ENCODE data around the gene GABBR2.
"Not testable (repeated sequence)": the region's sequence is repeated elsewhere in the genome, so short reads cannot be mapped to it uniquely, and the experiment has no call there.

Gene GABBR2

DNA sequence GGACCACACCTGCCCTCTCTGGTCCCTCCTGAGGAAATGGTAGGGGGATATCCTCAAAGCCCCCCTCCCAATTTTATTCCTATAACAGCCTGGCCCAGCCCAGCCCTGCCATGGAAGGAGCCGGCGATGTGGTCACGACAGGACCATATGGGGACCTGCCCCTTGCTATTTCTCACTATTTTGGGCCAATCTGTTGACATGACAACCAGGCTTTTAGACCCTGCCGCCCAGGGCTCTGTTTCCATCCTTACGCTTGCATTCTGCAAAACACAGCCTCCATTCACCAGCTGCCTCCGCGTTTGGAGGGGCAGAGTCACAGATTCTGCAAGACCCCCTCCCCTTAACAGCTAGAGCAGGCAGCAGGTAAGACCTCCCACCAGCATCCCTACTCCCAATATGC, 112.2 kb downstream of the GABBR2 start:
- no peak for DNase-seq (ENCODE audit: low spot score)

DNA sequence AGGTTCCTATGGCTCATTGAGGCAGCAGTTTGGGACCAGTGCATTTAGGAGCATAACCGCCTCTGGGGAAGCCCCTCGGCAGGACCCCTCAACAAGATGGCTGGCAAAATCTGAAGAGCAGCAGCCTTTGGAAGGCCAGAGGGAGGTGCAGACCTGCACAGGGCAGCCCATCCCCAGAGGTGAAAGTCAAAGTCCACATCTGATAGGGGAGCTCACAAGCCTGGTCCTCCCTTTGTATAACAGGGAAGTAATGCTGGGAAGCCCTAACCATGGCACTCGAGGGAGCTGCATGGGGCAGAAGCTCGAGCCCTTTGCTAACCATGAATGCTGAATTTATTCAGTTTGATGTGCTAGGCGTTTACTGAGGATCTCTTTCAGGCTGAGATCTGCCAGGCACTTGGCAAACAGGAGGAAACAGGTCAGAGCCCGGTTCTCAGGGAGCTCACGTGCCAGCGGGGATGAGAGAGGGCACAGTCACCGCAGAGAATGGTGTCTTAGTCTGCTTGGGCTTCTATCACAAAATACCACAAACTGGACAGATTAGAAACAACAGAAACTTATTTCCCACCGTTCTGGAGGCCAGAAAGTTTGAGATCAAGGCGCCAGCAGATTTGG, 114.1 kb downstream of the GABBR2 start:
- no peak for DNase-seq (ENCODE audit: low spot score)

DNA sequence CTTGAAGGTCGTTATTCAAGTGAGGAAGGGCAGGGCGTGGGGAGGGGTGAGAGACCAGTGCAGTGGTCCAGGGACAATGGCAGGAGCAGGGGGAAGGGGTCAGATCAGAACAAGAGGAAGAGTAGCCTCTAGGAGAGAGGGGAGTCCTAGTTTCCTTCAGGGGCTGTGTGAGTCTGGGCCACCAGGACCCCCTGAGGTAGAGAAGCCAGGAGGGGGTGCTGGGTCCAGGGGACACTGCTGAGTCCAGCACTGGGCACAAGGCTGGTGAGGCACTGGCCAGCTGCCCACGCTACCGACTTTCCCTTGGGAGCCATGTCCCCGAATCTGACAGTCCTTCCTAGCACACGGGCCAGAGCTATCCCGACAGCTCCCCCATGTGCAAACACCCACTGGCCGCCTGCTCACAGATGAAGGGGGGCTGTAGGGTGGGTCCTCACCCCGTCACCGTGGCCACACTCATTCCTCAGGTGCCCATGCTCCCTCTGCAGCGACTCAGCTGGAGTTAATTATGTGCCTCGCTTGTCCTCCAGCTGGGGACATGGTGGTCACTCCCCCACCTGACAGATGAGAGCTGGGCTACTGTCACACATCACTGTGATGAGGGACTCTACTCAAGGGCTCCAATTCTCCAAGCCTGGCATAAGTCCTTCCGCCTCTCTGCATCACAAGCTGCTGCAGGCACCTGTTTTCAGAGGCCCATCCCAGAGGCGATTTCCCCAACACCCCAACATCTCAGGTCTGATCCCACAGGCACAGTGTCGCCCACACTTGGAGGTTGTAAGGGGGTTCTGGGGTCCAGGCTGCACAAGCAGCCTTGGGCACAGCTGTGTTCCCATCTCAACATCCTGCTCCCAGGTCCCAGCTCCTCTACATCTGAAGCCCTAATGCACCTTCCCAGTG, 115.1 kb downstream of the GABBR2 start:
- no peak for DNase-seq (ENCODE audit: low spot score)

DNA sequence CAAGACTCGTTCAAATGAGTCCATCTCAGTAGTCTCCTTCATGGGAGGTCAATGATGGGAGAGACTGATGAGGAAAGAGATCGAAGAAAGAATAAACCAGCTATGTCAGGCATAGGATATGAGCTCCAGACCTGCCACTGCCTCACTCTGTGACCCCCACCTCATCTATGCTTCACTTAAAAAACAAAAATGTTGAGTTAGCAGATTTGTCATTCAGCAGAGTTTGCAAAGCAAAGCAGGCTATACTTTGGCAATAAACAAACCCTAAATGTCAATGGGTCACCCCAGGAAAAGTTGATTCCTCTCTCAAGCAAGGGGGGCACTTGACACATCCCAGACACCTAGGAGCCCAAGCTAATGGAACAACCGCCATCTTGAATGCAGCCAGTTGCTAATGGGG, 117.0 kb downstream of the GABBR2 start:
- DNase-seq (ENCODE audit: low spot score), result no peak

DNA sequence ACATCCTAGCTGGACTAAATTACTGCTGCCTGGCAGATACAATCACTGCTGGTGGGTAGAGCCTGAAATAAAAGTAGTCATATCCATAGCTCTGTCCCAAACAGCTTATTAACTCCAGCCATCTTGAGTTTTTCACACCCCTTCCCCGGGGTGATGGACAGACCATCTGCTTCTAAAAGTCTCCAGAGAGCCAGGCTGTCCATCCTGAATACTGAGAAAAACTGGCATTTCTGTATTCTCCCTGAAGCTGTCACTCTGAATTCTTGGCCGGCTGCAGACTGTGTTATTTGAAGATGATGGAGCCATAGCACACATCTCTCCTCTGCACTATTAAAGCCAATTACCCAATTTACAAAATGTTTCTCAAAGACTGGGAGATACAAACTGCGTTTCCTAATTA, 118.6 kb downstream of the GABBR2 start:
- no peak for DNase-seq (ENCODE audit: low spot score)

DNA sequence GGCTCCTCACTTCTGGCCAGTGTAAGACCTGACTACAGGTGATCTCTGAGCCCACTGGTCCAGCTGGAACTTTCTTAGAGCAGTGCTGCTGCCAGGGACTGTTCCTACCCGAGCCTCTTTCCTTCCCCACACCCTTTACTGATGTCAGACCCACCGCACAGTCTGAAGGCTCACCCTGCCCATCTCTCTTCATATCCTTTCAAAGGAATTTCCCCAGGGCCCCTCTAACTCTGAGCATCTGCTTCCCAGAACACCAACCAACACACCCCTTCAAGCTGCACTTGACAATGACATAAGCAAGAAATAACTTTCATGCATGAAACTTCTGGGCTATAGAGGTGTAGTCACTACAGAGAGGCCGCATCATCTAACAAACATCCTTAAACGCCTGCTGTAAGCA, 119.6 kb downstream of the GABBR2 start:
- no peak for DNase-seq (ENCODE audit: low spot score)

DNA sequence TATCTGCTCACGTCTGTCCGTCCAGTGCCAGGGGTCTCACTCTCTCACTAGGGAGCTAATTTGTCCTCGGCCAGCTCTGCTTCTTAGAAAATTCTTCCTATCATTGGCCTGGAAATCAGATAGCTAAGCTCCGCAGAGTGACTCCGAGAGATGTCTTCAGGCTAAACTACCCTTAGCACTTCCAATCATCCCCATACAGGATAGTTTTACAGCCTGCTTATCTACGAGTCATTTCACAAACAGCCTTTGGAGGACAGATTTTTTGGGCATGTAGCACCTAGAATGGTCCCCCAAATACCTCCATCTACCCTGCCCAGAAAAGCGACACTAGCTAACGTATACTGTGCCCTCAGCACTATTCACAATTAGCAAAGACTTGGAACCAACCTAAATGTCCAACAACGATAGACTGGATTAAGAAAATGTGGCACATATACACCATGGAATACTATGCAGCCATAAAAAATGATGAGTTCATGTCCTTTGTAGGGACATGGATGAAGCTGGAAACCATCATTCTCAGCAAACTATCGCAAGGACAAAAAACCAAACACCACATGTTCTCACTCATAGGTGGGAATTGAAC, 123.8 kb downstream of the GABBR2 start:
- DNase-seq (ENCODE audit: low spot score), result not testable (repeated sequence)

DNA sequence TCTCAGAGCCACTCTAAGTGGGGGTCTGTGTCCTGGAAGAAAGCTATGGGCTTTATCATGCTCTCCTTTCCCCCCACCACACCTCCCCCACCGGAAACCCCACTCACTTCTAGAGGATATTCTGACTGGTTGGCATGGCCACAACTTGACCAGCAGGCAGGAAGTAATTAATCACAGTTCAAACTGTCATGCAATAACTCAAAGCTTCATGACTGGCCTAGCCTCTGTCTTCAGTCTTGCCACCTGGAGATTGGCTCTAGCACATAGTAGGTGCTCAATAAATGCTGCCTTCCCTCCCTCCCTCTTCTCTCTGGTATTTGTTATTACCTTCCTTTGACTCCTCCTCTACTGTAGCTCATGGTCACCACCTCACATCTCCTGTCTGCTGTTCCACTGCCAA, 124.7 kb downstream of the GABBR2 start:
- no peak for DNase-seq (ENCODE audit: low spot score)

DNA sequence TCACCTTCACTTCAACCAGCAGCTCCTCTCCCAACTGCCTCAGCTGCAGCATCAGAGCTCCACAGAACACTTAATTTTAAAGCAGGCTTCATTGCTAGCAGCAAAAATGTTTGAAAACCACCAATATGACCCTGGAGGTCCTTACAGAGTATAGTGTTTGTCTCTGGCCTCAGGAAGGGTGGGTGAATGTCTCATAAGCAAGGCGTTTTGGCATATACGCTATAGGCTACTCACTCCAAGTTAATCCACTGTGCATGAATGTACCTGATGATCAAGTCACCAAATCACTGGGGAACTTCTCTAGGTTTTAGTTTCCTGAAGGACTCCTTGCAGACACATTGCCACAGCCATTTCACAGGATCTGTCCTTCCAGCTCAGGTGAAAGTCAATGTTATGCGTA, 125.3 kb downstream of the GABBR2 start:
- no peak for DNase-seq (ENCODE audit: low spot score)

DNA sequence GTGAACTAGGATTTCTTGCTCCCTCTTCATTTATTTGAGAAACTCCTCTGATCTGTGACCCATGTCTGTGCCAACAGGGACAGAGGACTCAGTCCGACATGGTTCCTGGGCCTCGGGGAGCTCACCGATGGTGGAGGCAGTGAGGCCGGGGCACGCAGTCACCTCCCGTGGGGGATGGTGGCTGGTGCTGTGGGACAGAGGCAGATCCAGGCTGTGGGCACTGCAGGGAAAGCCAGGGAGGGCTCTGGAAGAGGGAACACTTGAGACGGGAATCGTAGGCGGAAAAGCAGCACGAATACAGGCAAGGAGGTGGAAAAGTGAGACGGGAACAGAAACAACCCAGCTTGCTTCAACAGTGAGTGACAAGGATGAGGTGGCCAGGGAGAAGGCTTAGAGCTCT, 127.8 kb downstream of the GABBR2 start:
- DNase-seq (ENCODE audit: low spot score), result no peak

DNA sequence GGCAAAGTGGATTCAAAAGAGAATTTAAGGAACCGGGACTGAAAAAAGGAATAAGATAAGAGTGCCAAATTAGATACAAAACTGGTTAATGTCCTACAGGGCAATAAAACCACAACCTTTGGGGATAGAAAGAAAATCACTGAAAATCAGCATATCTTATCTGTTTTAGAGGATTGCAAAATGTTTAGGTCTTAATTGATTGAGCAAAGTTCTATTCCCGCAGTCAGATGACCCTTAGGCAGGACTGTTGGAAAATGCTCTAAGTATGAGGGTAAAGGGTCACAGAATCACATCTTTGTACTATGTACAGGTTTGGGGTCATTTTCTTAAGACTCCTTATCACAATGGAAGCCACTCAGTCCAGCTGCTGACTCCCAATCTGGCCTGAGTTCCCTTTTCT, 129.0 kb downstream of the GABBR2 start:
- DNase-seq (ENCODE audit: low spot score), result no peak

DNA sequence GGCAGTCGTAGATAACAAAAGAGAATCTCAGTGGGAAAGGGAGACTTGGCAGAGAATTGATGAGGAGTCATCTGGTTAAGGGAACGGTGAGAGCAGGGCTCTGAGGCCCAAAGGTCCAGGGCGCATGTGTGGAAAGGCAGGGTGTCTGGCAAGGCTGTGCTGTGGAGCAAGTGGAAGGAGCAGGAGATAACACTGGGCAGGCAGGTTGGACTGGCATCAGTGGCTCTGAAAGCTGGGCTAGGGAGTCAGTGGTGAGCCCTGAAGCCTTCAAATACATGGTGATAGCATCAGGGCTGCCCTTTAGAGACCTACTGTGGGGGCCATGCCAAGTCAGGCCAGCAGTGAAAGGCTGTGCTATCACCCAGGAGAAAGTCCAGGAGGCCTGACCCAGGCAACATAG, 131.3 kb downstream of the GABBR2 start:
- no peak for DNase-seq (ENCODE audit: low spot score)

DNA sequence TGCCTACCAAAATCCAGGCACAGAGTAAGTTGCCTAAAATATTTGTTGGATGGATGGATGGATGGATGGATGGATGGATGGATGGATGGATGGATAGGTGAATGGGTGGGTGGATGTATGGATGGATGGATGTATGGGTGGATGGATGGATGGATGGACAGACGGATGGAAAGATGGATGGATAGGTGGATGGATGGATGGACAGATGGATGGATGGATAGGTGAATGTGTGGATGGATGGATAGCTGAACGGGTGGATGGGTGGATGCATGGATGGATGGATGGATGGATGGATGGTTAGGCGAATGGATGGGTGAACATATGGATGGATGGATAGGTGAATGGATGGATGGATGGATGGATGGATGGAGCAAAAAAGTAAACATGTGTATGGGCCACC, 131.9 kb downstream of the GABBR2 start:
- no peak for DNase-seq (ENCODE audit: low spot score)

DNA sequence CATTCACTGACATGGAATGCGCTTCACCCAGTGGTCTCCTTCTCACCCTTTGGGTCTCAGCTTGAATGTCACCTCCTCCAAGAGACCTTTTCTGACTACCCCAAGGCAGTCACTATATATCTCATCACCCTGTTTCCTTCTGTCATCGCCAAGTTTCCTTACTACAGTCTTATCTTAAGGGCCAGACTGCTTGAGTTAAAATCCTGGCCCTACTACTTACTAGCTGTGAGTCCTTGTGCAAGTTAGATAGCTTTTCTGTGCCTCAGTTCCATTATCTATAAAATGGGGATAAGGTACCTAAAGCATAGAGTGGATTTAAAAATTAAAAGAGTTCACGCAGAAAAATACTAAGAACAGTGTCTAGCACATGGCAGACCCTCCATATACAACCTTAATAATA, 132.4 kb downstream of the GABBR2 start:
- DNase-seq (ENCODE audit: low spot score), result no peak

DNA sequence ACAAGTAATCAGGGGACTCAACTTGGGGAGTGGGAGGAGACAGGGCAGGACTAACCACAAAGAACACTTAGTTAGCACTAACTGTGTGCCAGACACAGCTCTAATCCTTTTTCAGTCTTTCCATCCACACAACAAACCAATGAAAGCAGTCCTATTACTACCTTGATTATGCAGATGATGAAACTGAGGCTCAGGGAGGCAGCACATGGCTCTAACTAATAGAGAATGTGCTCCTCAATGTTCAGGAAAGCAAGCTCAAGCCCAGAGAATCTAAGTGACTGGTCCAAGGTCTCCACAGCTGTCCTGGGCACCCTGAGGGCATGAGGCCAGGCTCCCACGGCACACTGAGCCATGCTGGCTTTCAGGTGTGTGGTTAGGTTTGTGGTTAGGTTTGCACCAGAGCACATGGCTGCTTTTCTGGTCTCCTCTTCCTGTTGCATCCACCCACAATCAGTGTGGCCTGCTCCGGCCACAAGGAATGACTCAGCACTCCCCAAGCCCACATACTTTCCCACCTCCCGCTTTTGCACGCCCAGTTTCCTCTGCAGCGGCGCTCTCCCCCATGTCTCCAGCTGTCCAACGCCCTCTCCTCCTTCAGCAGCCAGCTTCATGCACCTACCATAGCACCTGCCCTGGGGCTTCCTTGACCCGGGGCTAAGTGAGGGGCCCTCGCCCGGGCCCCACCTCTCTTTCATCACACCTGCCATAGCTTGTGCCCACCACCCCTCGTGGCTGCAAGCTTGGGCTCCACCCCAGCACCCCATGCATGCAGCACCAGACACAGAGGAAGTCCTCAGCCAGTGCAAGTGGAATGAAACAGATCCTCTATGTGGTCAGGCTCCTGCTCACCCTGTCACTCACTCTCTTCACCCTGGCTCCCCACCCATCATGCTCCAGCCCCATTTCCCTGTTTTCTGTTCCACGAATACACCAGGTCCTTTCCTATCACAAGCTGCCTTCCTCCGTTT, 133.1 kb downstream of the GABBR2 start:
- DNase-seq (ENCODE audit: low spot score), result no peak

DNA sequence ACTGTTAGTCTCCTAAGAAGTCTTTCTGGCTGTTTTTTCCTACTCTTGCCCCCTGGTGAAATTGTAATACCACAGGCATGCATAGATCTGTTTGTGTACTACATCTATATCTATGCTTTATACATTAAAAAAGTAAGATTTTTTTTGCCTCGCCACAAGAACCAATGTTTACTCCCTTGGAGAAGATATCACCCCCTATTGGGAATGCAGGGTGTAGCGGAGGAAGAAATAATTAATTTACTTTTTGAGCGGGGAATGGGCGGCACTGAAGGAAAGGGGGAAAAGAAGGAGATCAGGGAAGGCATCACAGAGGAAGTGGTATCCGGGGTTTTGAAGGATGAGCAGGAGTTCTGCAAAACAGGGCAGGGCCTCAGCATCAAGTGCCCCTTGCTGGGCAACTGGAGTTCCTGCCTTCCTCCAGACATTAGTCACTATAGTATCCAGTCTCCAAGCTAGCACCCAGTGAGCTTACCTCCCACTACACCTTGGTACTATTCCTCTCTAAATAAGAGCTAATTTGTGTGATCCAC, 134.9 kb downstream of the GABBR2 start:
- DNase-seq (ENCODE audit: low spot score), result no peak

DNA sequence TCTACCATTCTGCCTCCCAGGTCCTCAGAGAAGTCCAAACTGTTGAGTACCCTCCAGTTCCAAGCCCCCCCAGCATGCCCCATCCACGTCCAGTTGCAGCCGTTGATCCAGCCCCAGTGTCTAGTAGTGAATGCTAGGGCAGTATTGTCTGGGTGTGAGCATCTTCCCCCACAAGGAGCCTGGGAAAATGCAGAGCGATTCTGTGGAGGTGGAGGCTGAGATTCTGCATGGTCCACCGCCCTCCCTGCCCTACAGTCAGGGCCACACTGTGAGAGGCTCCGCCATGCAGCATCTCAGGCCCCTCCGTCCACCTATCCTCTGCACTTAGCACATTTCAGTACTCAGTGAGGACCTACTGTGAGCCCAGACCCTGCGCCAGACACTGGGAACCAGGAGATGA, 135.9 kb downstream of the GABBR2 start:
- no peak for DNase-seq (ENCODE audit: low spot score)

DNA sequence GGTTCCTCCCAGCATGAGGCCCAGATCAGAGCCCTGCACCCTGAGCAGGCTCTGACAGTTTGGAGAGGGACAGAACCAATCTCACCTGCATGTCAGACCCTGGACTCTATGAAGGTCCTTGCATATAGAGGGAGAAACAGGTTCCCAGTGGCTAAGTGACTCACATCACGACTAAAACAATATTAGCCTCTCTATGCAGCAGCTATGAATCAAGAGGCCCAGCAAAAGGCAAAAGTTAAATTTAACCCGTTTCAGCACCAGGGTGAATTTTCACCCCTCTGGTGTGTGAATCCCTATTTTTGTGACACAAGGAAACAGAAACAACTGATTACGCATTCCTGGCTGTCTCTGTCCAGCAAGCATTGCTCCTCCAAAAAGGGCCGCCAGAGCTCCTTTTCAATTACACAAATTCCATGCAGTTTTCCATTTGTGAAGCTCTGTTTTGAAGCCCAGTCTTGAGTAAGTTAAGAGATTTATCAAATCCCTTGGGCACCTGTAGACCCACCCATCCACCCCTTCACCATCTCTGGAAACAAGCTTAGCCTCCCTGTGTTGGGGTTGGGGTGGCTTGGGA, 136.6 kb downstream of the GABBR2 start:
- no peak for DNase-seq (ENCODE audit: low spot score)

DNA sequence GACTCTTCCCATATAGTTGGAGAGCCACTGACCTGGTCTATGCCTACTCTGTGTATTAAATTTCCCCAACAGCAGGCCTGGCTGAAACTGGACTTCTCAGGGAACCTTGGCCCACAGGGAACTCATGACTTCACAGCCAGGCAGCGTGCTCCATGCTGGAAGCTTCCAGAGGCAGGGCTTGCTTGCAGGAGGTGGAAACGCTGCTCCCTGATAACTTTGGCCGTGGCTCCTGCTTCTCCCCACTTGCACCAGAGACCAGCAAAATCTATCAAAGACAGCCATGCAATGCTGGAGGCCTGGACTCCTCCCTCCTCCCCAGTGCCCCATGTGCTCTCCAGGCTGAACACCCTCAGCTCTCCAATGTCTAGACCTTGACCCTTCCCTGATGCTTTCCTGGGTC, 137.1 kb downstream of the GABBR2 start:
- DNase-seq (ENCODE audit: low spot score), result no peak

DNA sequence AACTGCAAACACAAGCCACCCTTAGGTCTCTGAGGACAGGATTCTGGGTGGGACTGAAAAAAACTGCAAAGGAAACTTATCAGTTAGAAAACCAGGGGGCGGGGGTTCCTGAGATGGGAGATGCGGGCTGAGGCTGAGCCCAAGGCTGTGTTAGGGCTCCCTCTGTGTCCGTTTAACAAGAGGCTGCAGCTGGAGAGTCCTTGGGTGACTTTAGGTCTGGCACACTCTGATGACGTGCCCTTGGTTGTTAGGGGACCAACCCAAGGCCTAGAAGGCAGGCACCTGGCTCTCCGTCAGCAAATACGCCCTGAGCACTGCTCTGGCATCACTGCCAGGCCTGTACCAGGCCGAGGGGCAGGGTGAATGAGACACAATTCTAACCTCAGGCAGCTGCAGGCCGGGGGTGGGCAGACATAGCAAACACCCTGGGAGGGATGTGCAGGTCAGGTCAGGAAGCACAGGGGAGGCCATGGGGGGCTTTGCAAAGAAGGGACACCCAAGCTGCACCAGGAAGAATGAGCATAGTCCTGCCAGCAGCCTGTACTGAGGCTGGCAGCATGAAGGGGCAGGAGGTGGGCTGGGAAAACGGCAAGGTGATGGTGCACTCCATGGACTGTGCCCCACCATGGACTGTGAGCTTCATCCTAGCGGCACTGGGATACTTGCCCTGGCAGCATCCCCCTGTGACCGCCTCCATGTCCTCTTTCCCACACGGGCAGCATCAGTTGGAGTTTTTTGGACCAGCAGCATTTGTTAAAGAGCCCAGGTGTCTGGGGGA, 137.9 kb downstream of the GABBR2 start:
- no peak for DNase-seq (ENCODE audit: low spot score)

DNA sequence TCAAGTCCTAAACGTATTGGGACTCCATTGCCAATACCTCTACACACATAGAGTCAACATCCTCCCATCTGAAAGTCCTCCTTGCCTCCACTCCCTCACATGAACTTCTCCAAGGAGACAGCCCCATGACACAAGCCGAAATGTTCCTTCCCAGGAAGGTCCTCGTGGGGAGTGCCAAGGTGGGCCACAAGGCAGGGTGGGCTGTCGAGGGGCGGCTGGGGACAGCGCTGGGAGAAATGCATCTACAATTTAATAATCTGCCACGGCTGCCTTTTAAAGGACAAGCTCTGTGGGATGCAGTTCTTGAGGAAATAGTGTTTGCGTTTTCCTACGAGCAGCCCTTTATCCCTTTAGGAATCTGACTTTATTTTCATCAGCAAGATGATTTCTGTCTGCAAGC, 138.7 kb downstream of the GABBR2 start:
- no peak for DNase-seq (ENCODE audit: low spot score)

All from globus pallidus (tissue), 1 donor.